SK-N-MC (cell line): Measurements from ENCODE around the gene GRK6.

Experiments used
- EZH2 ChIP-seq: fragments of 200-600 bp; sonication (generic); IDR thresholded peaks from one replicate; pipeline ENCODE4 v1.6.1; 2017; ENCODE audit warnings: antibody characterized with exemption
- FOXP2 ChIP-seq: optimal IDR thresholded peaks from 2 replicates; pipeline ENCODE3; 2011; ENCODE audit warnings: mild to moderate bottlenecking, moderate library complexity; ENCODE audit not compliant: insufficient read depth; ENCODE audit errors: extremely low read length, control extremely low read depth
- POLR2AphosphoS5 ChIP-seq: IDR thresholded peaks from 2 replicates; pipeline ENCODE4 v1.6.1; 2012; ENCODE audit warnings: mild to moderate bottlenecking, low read depth, low read length, borderline replicate concordance

GRCh38 chr5:177430140-177430951, 3.9 kb downstream of the GRK6 start:
- no peak for TF ChIP-seq POLR2AphosphoS5
- no peak for TF ChIP-seq EZH2
- TF ChIP-seq FOXP2 = no peak
